LHCN-M2 (cell line): ENCODE data around the gene SRPK2. TPM values are rescaled to one million over a fixed set of nuclear protein-coding genes. Genes with fewer than 3 reads are reported as not detected.
"Not testable (repeated sequence)": the region's sequence is repeated elsewhere in the genome, so short reads cannot be mapped to it uniquely, and the experiment has no call there.

ENCODE experiments used
- DNase-seq: peaks from one replicate; pipeline ENCODE4 v3.0.0-alpha.2; 2012; ENCODE audit warnings: low read depth
- total RNA-seq: library from RNA; depleted of rRNA; stranded (reverse); fragments of >200 nt; gene quantifications from 2 replicates; pipeline ENCODE4 v1.2.3, GENCODE V29; 2014

The SRPK2 gene
- total RNA-seq, 1 experiment from 2014 or later: 47.2 TPM

DNA sequence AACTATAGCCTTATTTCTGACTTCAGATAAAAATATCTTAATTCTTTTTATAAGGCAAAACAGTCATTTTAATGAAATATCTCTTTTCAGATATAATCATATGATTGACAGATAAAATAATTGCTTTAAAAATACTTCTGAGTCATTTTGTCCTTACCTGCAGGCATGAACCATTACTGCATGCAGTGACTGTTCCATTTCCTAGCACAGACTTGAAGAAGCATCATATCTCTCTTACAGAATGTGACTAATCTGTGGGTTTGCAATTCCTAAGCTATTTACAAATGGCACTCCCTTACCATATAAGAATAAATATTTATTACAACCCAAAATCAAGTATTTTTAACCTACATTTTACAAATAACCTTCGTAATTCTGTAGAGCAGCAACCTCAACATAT lies 120.7 kb downstream of the SRPK2 start:
- peak; percentile 74 for DNase-seq

DNA sequence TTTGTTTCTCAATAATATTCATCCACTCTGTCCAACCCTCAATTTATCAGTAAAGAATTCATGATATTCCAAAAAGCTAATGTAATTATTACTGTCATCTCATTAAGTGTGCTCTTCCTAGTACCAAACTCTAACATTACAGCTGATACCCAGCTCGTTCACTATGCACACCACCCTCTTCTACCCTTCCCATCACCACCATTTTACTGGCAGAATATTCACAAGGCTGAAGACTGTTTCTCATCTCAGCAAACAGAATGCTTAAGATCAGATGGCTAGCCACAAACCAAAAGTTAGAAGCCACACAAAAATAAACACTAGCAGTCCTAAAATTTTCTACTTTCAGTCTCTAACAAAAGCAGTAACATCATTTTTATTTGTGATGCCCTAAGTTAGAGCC lies 121.5 kb downstream of the SRPK2 start:
- peak; percentile 40 for DNase-seq

DNA sequence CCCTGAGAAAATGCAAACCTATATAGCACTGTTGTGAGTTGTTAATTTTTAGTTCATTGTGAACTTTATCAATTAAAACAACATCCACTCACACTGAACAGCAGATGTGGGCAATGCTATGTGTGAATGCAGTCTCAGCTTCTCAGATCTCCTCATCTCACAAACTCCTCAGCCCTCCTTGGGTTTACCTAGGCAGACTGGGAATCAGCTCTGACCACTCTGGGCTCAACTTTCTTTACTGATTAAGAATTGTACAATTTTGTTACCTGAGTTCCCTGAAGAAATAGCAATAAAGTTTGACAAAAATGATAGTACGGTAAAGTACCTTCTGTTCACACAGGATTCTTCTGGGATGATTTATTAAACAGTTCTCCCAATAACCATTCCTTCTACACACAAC lies 124.0 kb downstream of the SRPK2 start:
- DNase-seq: no peak

DNA sequence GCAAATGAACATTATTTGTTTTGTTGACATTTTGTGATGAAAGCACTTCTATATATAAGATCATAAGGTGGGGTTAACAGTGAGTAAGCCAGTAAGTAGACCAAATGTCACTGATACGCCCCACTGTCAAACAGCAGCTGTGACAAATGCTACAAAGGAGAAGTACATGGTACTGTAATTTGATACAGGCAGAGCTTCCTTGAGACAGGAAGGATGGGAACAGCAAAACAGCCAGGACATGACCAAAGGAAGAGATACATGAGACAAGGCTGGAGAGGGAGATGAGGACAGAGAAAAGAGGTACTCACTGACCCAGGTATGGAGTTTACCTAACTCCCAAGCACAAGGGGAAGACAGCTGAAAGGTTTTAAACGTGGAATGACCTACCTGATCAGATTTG lies 127.0 kb downstream of the SRPK2 start:
- DNase-seq: peak; percentile 74

DNA sequence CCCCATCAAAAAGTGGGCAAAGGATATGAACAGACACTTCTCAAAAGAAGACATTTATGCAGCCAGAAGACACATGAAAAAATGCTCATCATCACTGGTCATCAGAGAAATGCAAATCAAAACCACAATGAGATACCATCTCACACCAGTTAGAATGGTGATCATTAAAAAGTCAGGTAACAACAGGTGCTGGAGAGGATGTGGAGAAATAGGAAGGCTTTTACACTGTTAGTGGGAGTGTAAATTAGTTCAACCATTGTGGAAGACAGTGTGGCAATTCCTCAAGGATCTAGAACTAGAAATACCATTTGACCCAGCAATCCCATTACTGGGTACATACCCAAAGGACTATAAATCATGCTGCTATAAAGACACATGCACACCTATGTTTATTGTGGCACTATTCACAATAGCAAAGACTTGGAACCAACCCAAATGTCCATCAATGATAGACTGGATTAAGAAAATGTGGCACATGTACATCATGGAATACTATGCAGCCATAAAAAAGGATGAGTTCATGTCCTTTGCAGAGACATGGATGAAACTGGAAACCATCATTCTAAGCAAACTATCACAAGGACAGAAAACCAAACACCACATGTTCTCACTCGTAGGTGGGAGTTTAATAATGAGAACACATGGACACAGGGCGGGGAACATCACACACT lies 128.4 kb downstream of the SRPK2 start:
- DNase-seq: not testable (repeated sequence)

DNA sequence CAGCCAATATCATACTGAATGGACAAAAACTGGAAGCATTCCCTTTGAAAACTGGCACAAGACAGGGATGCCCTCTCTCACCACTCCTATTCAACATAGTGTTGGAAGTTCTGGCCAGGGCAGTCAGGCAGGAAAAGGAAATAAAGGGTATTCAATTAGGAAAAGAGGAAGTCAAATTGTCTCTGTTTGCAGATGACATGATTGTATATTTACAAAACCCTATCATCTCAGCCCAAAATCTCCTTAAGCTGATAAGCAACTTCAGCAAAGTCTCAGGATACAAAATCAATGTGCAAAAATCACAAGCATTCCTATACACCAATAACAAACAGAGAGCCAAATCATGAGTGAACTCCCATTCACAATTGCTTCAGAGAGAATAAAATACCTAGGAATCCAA lies 129.8 kb downstream of the SRPK2 start:
- not testable (repeated sequence) for DNase-seq

DNA sequence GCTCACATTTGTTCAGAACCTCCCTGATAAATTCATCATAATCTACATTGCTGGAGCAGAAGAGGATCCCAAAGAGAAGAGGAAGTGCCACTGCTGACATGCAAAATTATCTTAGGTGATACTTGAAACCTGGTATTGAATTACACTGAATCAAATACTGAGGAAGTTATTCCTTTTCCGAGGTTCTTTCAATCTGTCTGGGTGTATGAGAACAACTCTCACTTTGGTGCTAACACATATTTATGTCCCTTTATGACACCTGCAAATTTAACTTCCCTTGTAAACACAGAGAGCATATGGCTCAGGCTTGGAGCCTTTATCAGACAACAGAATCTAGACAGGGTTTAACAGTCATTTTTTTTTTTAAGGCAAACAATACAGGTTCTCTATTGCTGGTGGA lies 131.4 kb downstream of the SRPK2 start:
- peak; percentile 18 for DNase-seq

DNA sequence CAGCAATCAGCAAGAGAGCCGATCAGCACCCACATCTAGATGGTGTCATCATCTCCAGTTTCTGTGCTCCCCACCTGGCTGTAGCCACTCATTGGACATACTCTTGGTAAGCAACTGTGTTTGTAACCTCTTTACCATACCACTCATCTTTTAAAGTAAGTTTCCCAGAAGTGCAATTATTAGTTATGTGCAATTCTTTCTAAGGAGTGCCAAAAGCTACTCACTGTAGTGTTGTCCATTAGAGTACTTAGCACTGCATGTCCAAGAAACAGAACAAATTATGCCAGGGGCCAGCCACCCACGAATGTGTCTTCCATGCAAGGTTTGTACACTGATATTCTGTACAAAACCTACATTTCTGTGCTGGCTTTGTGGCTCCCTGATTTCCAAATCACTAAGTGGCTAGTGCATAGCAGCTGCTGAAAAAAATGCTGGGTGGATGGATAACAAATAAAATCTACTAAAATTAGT lies 131.9 kb downstream of the SRPK2 start:
- DNase-seq: peak; percentile 32

DNA sequence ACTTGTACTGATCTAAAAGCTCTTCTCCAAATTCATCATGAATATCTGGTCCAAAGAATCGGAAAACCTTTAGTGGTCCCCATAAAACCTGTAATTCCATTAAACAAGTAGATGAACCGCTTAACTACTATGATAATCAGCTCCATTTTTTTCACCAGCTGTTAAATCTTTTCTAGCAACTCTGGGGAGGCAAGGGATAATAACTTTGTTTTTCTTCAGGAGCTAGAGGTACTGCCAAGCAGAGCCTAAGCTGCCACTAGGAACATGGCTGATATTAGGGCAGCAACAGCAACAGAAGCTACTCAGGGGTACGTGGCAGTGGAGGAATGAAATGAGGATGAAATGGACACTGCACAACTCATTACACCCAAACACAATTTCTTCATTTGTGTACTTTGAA lies 138.0 kb downstream of the SRPK2 start:
- no peak for DNase-seq

DNA sequence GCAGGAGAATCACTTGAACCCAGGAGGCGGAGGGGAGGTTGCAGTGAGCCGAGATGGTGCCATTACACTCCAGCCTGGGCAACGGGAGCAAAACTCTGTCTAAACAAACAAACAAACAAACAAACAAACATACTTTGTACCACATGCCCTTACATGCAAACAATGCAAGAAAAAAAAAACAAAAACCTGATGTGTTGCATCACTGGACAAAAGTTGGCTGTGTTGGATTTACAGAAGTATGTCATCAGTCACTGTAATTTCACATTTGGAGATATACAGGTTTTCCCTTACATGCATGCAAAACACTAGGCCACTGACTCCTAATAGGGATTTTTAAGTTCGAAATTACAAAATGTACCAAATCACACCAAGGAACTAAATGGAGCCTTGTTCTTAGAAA lies 138.5 kb downstream of the SRPK2 start:
- DNase-seq: no peak

DNA sequence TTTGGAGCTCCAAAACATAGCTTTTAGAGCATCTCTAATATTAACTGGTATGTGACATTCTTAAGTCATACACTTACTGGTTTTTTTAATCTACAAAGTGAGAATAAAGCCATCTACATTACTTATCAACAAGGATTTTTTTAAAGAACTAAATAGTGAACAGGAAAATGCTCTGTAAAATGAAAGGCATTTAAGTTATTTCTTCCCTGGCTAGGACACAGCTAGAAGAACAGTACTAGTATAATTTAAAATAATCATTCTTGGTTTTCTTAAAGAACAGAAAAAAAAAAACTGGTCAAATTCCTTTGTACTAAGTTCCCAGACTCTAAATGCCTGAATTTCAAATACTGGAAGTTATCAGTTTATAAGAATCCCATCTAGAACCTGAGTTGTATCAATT lies 139.5 kb downstream of the SRPK2 start:
- DNase-seq: no peak

DNA sequence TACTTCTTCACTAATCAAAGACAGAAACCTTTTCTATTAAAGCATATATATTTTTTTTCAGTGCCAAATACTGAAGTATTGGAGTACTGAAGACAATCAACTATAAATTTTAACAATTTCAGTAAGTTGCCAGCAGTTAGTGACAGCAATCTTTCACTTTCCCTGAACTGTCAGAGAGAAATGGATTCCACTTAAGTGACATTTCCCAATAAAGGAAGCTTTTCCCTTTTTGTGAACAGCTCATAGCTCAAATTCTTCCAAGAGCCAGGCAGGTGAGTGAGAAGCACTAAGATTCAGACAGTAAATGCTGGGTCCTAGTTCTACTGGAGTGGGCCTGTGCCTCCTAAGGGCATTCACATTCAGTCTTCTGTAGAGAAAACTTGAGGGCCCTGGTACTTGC lies 142.0 kb downstream of the SRPK2 start:
- no peak for DNase-seq

DNA sequence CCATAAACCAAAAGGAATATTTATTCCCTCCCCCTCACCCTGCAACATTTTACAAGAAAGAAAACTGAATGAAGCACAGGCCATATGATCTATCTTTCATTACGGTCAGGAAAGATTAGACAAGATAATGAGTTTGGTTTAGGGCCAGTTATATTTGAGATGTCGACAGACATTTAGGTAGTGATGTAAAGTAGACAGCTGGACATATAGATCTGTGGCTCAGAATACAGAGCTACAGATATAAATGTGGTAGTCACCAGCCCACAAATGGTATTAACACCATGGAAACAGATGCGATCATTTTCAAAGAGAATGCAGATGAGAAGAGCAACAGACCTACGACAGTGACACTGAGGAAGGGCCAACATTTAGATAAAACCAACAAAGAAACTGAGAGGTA lies 142.5 kb downstream of the SRPK2 start:
- peak; percentile 41 for DNase-seq

DNA sequence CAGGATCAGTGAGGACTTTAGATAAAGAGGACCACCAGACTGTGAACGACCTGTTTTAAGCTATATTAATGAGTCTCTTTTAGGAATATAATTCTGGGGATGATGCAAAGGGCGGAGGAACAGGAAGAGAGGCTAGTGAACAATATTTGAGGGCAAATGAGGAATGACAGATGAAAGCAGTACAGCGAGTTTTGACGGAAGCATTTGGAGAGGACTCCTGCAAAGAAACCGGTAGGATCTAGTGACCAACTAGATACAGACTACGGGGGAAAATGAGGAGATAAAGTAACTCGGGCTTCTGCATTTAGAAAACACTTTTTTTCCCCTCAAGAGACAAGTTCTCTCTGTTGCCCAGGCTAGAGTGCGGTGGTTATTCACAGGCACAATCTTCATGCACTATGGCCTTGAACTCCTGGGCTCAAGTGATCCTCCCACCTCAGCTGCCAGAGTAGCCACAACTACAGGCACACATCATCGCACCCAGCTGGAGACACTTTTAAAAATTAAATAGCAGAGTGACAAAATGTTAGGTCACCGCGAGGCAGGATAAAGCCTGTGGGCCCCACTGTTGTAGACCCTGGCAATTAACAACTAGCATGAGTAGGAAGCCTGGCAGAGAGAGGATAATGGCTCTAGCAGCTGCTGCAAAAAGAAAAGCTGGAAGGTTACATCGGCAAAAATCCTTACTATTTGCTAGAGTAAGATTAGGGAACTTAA lies 143.2 kb downstream of the SRPK2 start:
- DNase-seq: peak; percentile 58

DNA sequence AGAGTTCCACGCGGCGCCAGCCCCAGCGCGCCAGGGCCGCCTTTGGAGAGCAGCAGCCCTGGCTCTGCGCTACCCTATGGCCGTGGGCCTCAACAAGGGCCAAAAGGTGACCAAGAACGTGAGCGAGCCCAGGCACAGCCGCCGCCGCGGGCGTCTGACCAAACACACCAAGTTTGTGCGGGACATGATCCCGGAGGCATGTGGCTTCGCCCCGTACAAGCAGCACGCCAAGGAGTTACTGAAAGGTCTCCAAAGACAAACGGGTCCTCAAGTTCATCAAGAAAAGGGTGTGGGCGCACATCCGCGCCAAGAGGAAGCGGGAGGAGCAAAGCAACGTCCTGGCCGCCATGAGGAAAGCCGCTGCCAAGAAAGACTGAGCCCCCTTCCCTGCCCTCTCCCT lies 144.1 kb downstream of the SRPK2 start:
- DNase-seq: no peak

DNA sequence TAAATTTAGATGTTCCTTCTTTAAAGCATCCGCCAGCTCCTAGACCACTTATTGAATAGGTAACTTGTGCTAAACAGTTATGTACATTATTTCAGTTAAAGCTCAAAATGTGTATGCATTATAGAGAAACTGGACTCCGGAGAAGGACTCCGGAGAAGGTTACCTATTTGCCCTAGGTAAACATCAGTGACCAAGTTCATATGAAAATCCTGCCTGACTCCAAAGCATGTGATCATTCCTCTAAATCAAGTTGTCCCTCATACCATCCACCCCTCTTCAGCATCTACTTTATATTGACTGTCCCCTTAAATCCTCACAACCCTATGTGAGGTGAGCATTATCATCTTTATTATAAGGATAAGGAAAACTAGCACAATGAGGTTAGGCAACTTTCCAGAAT lies 147.5 kb downstream of the SRPK2 start:
- no peak for DNase-seq

DNA sequence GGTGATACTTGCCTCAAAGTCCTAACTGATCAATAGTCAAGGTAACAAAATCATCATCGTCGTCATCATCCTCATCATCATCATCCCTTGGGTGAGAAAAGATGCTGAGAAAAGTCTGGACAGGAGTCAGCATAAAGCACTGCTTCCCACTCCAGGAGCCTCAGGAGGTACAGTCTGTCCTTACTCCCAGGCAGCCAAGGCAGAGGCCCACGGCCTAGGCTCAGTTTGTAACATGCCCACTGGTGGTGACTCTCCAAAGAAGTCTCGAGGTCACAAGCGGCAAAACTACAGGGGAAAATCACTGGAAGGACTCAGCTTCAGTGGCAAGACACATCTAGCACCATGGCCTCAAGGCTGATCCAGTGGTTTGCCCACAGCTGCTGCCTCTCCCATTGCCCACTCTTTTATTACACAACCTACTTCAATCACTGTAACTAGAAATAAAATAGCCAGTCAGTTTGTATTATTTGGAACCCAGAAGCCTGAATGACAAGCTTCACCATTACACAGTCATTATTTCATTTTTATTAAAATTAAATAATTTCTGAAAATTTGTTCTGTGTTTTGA lies 150.4 kb downstream of the SRPK2 start:
- DNase-seq: peak; percentile 31

DNA sequence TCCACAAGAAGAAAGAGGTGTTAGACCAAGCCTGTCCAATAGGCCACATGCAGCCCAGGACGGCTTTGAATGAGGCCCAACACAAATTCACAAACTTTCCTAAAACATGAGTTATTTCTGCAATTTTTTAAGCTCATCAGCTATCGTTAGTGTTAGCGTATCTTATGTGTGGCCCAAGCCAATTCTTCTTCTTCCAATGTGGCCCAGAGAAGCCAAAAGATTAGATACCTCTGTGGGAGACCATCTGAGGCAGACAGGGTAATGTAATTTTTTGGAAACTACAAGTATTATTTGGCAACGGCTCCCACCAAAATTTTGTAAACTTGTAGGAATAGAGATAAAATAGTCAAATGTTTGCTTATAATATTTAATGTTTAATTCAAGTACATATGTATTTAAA lies 153.8 kb downstream of the SRPK2 start:
- no peak for DNase-seq

DNA sequence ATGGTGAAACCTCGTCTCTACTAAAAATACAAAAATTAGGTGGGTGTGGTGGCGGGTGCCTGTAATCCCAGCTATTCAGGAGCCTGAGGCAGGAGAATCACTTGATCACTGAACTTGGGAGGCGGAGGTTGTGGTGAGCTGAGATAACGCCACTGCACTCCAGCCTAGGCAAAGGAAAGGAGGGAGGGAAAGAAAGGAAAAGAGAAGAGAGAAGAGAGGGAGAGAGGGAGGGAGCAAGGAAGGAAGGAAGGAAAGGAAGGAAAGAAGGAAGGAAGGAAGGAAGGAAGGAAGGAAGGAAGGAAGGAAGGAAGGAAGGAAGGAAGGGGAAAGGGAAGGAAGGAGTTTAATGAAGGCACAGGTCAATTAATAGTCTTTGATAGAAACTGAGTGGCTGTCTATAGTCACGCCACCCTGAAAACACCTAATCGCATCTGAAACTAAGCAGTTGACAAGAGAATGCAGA lies 155.9 kb downstream of the SRPK2 start:
- DNase-seq: not testable (repeated sequence)

DNA sequence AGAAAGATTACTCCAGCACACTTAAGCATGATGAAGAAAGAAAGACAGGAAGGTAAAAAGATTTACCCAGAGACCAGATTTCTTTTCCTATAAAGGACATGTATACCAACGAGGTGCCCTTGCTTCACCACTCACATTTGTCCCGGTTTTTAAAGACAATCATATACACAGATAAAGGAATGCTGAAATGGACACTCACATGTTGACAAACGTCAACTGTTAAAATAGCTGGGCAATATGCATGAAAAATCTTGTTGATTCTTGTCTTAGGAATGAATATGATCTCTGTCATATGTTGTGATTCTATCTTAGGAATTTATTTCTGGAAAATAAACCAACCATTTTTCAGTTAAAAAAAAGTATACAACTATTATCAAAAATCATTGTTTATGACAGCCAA lies 158.2 kb downstream of the SRPK2 start:
- DNase-seq: no peak

DNA sequence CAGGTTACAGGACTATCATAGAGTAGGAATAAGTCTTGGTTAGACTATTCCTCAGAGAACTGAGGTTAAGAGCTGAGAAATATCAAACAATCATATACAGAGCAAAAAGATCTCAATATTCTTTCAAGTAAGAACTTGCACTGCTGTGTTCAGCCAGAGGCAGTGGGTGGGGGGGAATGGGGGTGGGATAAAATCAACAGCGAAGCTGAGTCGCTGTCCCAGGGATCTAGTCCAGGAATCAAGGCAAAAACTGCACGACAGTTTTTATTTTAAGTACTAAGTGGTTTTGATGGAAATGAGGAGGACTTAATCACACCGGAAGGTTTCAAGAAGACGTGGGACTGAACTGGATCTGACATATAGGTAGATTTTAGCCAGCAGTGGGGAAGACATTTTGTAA lies 159.1 kb downstream of the SRPK2 start:
- no peak for DNase-seq

DNA sequence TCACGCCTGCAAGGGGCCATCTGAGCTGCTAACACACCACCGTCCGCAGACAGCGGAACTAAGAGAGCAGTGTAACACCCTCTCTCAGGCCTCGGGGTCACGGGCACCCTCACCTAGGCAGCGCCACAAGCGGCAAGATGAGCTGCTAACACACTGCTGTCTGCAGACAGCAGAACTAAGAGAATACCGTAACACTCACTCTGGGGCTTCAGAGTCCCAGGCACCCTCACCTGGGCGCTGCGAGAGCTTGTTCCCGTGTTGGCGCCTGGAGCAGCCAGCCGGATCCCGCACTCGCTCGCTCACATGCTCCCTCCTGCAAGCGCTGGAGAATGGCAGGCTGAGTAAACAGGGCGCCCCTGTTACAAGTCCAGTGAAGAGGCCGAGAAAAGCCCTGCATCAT lies 160.2 kb downstream of the SRPK2 start:
- DNase-seq: no peak

DNA sequence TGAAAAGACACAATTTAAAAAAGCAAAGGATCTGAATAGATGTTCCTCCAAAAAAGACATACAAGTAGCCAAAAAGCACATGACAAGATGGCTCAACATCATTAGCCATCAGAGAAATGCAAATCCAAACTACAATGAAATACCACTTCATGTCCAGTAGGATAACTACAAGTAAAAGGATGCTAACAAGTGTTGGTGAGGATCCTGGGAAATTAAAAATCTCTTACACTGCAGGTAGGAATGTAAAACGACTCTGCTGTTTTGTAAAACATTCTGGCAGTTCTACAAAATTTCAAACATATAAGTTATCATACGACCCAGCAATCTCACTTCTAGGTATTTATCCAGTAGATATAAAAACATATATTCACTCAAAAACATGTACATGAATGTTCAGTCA lies 161.3 kb downstream of the SRPK2 start:
- no peak for DNase-seq
